Upper lobe of left lung (tissue), 6 donors: ENCODE results near the gene FILIP1L. TPM values are rescaled to one million over a fixed set of nuclear protein-coding genes. Genes with fewer than 3 reads are reported as not detected.

Experiments used
- ATAC-seq, 2 donors: fragments of 200-7000 bp; cut with Tn5 transposase; one replicate each; pipeline ENCODE4 v1.9.1; 2022; ENCODE audit warnings: mild to moderate bottlenecking in 2 of 2, moderate library complexity in 2 of 2; ENCODE audit not compliant: low FRiP score in 2 of 2
- DNase-seq, 2 donors: peaks; one replicate each; pipeline ENCODE4 v3.0.0-alpha.2; 2019 to 2020
- H3K27ac ChIP-seq, 4 donors: fragments of 200-600 bp; sonication (generic); one replicate each; pipeline ENCODE4 v1.5.1; 2016 to 2019
- H3K27me3 ChIP-seq, 4 donors: fragments of 200-600 bp; sonication (generic); one replicate each; pipeline ENCODE4 v1.5.1; 2017 to 2019
- H3K36me3 ChIP-seq, 4 donors: fragments of 200-600 bp; sonication (generic); one replicate each; pipeline ENCODE4 v1.5.1; 2016 to 2019
- H3K4me1 ChIP-seq, 4 donors: fragments of 200-600 bp; sonication (generic); one replicate each; pipeline ENCODE4 v1.5.1; 2018 to 2019
- H3K4me3 ChIP-seq, 4 donors: fragments of 200-600 bp; sonication (generic); one replicate each; pipeline ENCODE4 v1.5.1; 2017 to 2019; ENCODE audit warnings: mild to moderate bottlenecking in 2 of 4, moderate library complexity in 1 of 4
- H3K9me3 ChIP-seq, 4 donors: fragments of 200-600 bp; sonication (generic); one replicate each; pipeline ENCODE4 v1.5.1; 2018 to 2019
- CTCF ChIP-seq, 6 experiments: fragments of 450-650 bp in 4 of 6; fragments of 200-600 bp in 2 of 6; sonication (generic) in 2 of 6; IDR thresholded peaks; one replicate each; pipeline ENCODE4 v1.5.1; 2016 to 2019; ENCODE audit warnings: antibody characterized with exemption in 6 of 6
- EP300 ChIP-seq, 4 donors: sonication (generic); formaldehyde crosslinking; IDR thresholded peaks; one replicate each; pipeline ENCODE4 v1.5.1; 2017; ENCODE audit warnings: antibody characterized with exemption in 4 of 4, control low read depth in 2 of 4
- POLR2A ChIP-seq, 4 donors: fragments of 450-650 bp; IDR thresholded peaks; one replicate each; pipeline ENCODE4 v1.5.1; 2016 to 2017; ENCODE audit warnings: antibody characterized with exemption in 4 of 4, mild to moderate bottlenecking in 2 of 4
- POLR2AphosphoS5 ChIP-seq, 2 donors: sonication (generic); formaldehyde crosslinking; IDR thresholded peaks; one replicate each; pipeline ENCODE4 v1.5.1; 2017; ENCODE audit warnings: antibody characterized with exemption in 2 of 2
- WGBS, 2 donors: methylation state at CpG; one replicate each; pipeline ENCODE4 v1.1.5; 2017 to 2018; 5-methylcytosine and 5-hydroxymethylcytosine counted together
- total RNA-seq, 6 donors: library from RNA; depleted of rRNA in 4 of 6; stranded (reverse); fragments of >200 nt in 4 of 6; gene quantifications; one replicate each; pipeline versions ENCODE4 v1.1.0 to v1.2.1, GENCODE V29; 2016 to 2021
- donor health status: DM: no; HTN: no; CAD: no; lungs with moderate emphysema.
- donor health status: DM: no; HTN: yes; CAD: no; lungs with severe emphysema.

FILIP1L gene
- total RNA-seq, 6 donors from 2014 or later, result 19.4 to 38.2 (median 25.9) TPM

- H3K36me3 ChIP-seq, result no peaks in the 10 kb centered on the region
- no peaks in the 10 kb centered on the region for H3K27me3 ChIP-seq
- H3K27ac ChIP-seq, result peak overlapping the region in 3 of 4 donors; percentile 14 to 45 (median 17)
- WGBS, 2 donors, result 37 to 50% methylated on average over 5 of the region's 5 CpGs
- DNase-seq (peak in 1 of 2 donors; percentile 41), ATAC-seq (peak in 1 of 2 donors; percentile 65)
- TF ChIP-seq EP300 (IDR thresholded peaks at IDR 0.05), result no peak
- TF ChIP-seq POLR2AphosphoS5 (IDR thresholded peaks at IDR 0.05), result no peak
- no peak for TF ChIP-seq CTCF (IDR thresholded peaks at IDR 0.05)
- no peak for TF ChIP-seq POLR2A (IDR thresholded peaks at IDR 0.05)
- no peaks in the 10 kb centered on the region for H3K9me3 ChIP-seq
- H3K4me3 ChIP-seq, result no peak overlapping the region
- H3K4me1 ChIP-seq, result peaks cover 9 to 19% (median 15%) of the 10 kb centered on the region in 4 donors
These were observed 168.8 kb downstream of the FILIP1L start for GRCh38 chr3:99945328-99945995.

- no peak for TF ChIP-seq EP300 (IDR thresholded peaks at IDR 0.05)
- ATAC-seq, result peak in 1 of 2 donors; percentile 69
- Histone ChIP-seq H3K4me3 (no peak overlapping the region), H3K4me1 (peaks cover 9 to 17% (median 14%) of the 10 kb centered on the region in 4 donors), H3K36me3 (no peaks in the 10 kb centered on the region), H3K27me3 (no peaks in the 10 kb centered on the region), H3K9me3 (no peaks in the 10 kb centered on the region), H3K27ac (no peak overlapping the region)
- no peak for DNase-seq
- WGBS, 2 donors, result 64 to 75% methylated on average over 4 of the region's 4 CpGs
These were observed 170.2 kb downstream of the FILIP1L start for GRCh38 chr3:99943931-99944761.

GRCh38 chr3:99941211-99941610, 173.1 kb downstream of the FILIP1L start:
- ATAC-seq, result no peak
- WGBS, 2 donors, result 80 to 83% methylated on average over 1 of the region's 1 CpG
- no peak overlapping the region for H3K27ac ChIP-seq

GRCh38 chr3:99940350-99940749, 174.0 kb downstream of the FILIP1L start:
- WGBS, 2 donors, result 82 to 86% methylated on average over 2 of the region's 2 CpGs
- no peaks in the 10 kb centered on the region for H3K27me3 ChIP-seq
- H3K4me3 ChIP-seq, result no peak overlapping the region
- peaks cover 6 to 12% (median 9%) of the 10 kb centered on the region in 4 donors for H3K4me1 ChIP-seq
- DNase-seq (no peak), ATAC-seq (no peak)
- H3K36me3 ChIP-seq, result no peaks in the 10 kb centered on the region
- TF ChIP-seq CTCF (IDR thresholded peaks at IDR 0.05) (no peak), EP300 (IDR thresholded peaks at IDR 0.05) (no peak), POLR2AphosphoS5 (IDR thresholded peaks at IDR 0.05) (no peak), POLR2A (IDR thresholded peaks at IDR 0.05) (no peak)
- no peaks in the 10 kb centered on the region for H3K9me3 ChIP-seq
- H3K27ac ChIP-seq, result no peak overlapping the region

More at GRCh38 chr3:99941211-99941610, 173.1 kb downstream of the FILIP1L start:
- no peak for DNase-seq
- no peaks in the 10 kb centered on the region for H3K27me3 ChIP-seq
- no peak for TF ChIP-seq CTCF (IDR thresholded peaks at IDR 0.05)
- TF ChIP-seq EP300 (IDR thresholded peaks at IDR 0.05), result no peak
- TF ChIP-seq POLR2A (IDR thresholded peaks at IDR 0.05), result no peak
- TF ChIP-seq POLR2AphosphoS5 (IDR thresholded peaks at IDR 0.05), result no peak
- H3K36me3 ChIP-seq, result no peaks in the 10 kb centered on the region
- H3K9me3 ChIP-seq, result no peaks in the 10 kb centered on the region
- H3K4me3 ChIP-seq, result no peak overlapping the region
- H3K4me1 ChIP-seq, result peaks cover 9 to 17% (median 13%) of the 10 kb centered on the region in 4 donors

- ATAC-seq (no peak), DNase-seq (no peak)
- Histone ChIP-seq H3K4me1 (peaks cover 2 to 12% (median 8%) of the 10 kb centered on the region in 4 donors), H3K4me3 (no peak overlapping the region), H3K27ac (no peak overlapping the region), H3K36me3 (no peaks in the 10 kb centered on the region), H3K27me3 (no peaks in the 10 kb centered on the region), H3K9me3 (no peaks in the 10 kb centered on the region)
- TF ChIP-seq CTCF (IDR thresholded peaks at IDR 0.05) (no peak), POLR2AphosphoS5 (IDR thresholded peaks at IDR 0.05) (no peak), POLR2A (IDR thresholded peaks at IDR 0.05) (no peak), EP300 (IDR thresholded peaks at IDR 0.05) (no peak)
- 87 to 97% methylated on average over 1 of the region's 1 CpG for WGBS, 2 donors
These were observed 174.4 kb downstream of the FILIP1L start for GRCh38 chr3:99939876-99940275.
